ENCODE results near the gene ZNF462. TPM values are rescaled to one million over a fixed set of nuclear protein-coding genes. Genes with fewer than 3 reads are reported as not detected.

Gene ZNF462
- total RNA-seq, 1 experiment from 2014 or later = 34.5 TPM

DNA sequence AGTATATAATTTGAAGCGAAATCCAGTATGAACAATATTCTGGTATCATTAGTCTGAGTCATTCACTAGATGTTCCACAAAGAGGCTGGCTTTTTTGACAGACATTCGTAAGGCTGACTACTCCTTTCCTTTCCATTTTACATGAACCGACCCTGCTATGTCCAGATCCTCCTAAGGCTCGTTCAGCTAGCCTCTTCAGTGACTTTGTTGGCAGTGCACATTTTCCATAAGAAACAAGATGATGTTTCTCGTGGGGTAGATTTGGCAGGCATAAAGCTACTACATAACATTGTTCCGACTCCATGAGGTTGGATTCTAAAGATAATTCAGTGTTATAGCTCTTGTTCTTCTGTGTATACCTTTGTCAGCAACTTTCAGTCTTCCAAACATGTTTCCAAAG lies 49.0 kb downstream of the ZNF462 start:
- no peak for DNase-seq
- Mint-ChIP-seq H3K36me3 (ENCODE audit: insufficient read depth, unreplicated experiment) (peaks cover 3% of the 10 kb centered on the region), H3K9me3 (ENCODE audit: unreplicated experiment) (peaks cover 10% of the 10 kb centered on the region), H3K4me1 (ENCODE audit: low read depth, unreplicated experiment) (peaks cover 27% of the 10 kb centered on the region), H3K4me3 (ENCODE audit: unreplicated experiment) (no peak overlapping the region), H3K27ac (ENCODE audit: unreplicated experiment) (no peak overlapping the region), H3K27me3 (ENCODE audit: insufficient read depth, unreplicated experiment) (no peaks in the 10 kb centered on the region)
- Histone ChIP-seq H3K36me3 (ENCODE audit: control insufficient read depth, insufficient read depth, low read length) (no peaks in the 10 kb centered on the region), H3K27me3 (replicated peaks; ENCODE audit: control insufficient read depth, insufficient read depth, low read length) (no peaks in the 10 kb centered on the region), H3K4me3 (ENCODE audit: low read depth, low read length) (no peak overlapping the region), H3K4me1 (peaks cover 27% of the 10 kb centered on the region), H3K9me3 (peaks cover 4% of the 10 kb centered on the region; the same call in 1 of the 2 replicates)
- TF ChIP-seq, protein P1, sequence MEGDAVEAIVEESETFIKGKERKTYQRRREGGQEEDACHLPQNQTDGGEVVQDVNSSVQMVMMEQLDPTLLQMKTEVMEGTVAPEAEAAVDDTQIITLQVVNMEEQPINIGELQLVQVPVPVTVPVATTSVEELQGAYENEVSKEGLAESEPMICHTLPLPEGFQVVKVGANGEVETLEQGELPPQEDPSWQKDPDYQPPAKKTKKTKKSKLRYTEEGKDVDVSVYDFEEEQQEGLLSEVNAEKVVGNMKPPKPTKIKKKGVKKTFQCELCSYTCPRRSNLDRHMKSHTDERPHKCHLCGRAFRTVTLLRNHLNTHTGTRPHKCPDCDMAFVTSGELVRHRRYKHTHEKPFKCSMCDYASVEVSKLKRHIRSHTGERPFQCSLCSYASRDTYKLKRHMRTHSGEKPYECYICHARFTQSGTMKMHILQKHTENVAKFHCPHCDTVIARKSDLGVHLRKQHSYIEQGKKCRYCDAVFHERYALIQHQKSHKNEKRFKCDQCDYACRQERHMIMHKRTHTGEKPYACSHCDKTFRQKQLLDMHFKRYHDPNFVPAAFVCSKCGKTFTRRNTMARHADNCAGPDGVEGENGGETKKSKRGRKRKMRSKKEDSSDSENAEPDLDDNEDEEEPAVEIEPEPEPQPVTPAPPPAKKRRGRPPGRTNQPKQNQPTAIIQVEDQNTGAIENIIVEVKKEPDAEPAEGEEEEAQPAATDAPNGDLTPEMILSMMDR (IDR thresholded peaks at IDR 0.05; ENCODE audit: insufficient read depth in 1 of 2, low read depth in 1 of 2, low read length in 1 of 2, severe bottlenecking in 1 of 2, unreplicated experiment in 1 of 2) = no peak
- ChIA-PET CTCF (no interaction called here), POLR2A (no interaction called here)
- intact Hi-C loops (cut with micrococcal nuclease; ENCODE audit: unreplicated experiment) = no loop called here
- no TSS peak for BruUV-seq (replicated peaks)

DNA sequence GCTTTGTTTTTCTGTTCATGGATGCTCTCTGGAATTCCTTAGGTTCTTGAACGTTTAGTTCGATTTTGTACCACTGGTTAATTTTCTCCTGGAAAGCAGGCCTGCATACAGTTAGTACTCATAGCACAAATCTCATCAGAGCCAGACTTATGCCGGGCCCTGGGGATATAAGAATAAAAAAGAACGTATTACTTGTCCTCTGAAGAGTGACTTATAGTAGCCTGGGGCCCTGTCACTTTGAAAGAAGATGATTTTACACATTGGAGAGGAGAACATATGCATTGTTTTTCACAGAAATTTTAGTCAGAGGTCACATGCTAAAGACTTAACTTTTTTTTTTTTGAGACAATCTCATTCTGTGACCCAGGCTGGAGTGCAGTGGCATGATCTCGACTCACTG lies 50.3 kb downstream of the ZNF462 start:
- no peaks in the 10 kb centered on the region for H3K36me3 ChIP-seq (ENCODE audit: control insufficient read depth, insufficient read depth, low read length)
- TF ChIP-seq, protein P1 (IDR thresholded peaks at IDR 0.05; ENCODE audit: insufficient read depth in 1 of 2, low read depth in 1 of 2, low read length in 1 of 2, severe bottlenecking in 1 of 2, unreplicated experiment in 1 of 2) = no peak
- Mint-ChIP-seq H3K4me3 (ENCODE audit: unreplicated experiment) (no peak overlapping the region), H3K36me3 (ENCODE audit: insufficient read depth, unreplicated experiment) (peaks cover 7% of the 10 kb centered on the region), H3K27ac (ENCODE audit: unreplicated experiment) (no peak overlapping the region), H3K9me3 (ENCODE audit: unreplicated experiment) (peaks cover 10% of the 10 kb centered on the region), H3K4me1 (ENCODE audit: low read depth, unreplicated experiment) (peaks cover 33% of the 10 kb centered on the region), H3K27me3 (ENCODE audit: insufficient read depth, unreplicated experiment) (no peaks in the 10 kb centered on the region)
- no peaks in the 10 kb centered on the region for H3K27me3 ChIP-seq (replicated peaks; ENCODE audit: control insufficient read depth, insufficient read depth, low read length)
- H3K4me1 ChIP-seq = peaks cover 34% of the 10 kb centered on the region
- intact Hi-C loops (cut with micrococcal nuclease; ENCODE audit: unreplicated experiment) = no loop called here
- peaks cover 2% of the 10 kb centered on the region; the same call in 1 of the 2 replicates for H3K9me3 ChIP-seq
- POLR2A ChIA-PET = no interaction called here
- no peak overlapping the region for H3K4me3 ChIP-seq (ENCODE audit: low read depth, low read length)
- no TSS peak for BruUV-seq (replicated peaks)
- no peak for DNase-seq
- CTCF ChIA-PET = no interaction called here

DNA sequence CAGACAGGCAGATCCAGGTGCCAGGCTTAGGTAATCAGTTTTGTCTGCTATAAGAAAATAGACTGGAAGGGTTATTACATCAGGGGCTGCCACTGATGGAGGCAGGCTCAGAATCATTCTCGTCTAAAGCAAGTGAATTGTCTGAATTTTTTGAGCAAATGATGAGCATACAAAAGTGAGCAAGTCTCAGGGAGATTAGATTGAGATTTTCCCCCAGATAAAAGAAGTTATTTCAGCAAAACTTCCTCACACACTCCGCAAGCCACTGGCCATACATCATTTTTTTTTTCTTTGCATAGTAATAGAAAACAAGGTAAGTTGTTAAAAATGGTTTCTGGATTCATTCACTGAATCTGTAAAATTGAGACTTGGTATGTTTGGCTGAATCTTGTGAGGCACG lies 52.9 kb downstream of the ZNF462 start:
- peak overlapping the region; percentile 84 for H3K27ac Mint-ChIP-seq (ENCODE audit: unreplicated experiment)
- intact Hi-C loops (cut with micrococcal nuclease; ENCODE audit: unreplicated experiment) = no loop called here
- BruUV-seq (replicated peaks) = no TSS peak
- peaks cover 44% of the 10 kb centered on the region for H3K4me1 Mint-ChIP-seq (ENCODE audit: low read depth, unreplicated experiment)
- Histone ChIP-seq H3K4me3 (ENCODE audit: low read depth, low read length) (no peak overlapping the region), H3K4me1 (peaks cover 60% of the 10 kb centered on the region), H3K27me3 (replicated peaks; ENCODE audit: control insufficient read depth, insufficient read depth, low read length) (no peaks in the 10 kb centered on the region), H3K36me3 (ENCODE audit: control insufficient read depth, insufficient read depth, low read length) (no peaks in the 10 kb centered on the region), H3K9me3 (no peaks in the 10 kb centered on the region)
- peaks cover 21% of the 10 kb centered on the region for H3K36me3 Mint-ChIP-seq (ENCODE audit: insufficient read depth, unreplicated experiment)
- ChIA-PET CTCF (no interaction called here), POLR2A (no interaction called here)
- H3K9me3 Mint-ChIP-seq (ENCODE audit: unreplicated experiment) = peaks cover 10% of the 10 kb centered on the region
- no peak for DNase-seq
- TF ChIP-seq, protein P1 (IDR thresholded peaks at IDR 0.05; ENCODE audit: insufficient read depth in 1 of 2, low read depth in 1 of 2, low read length in 1 of 2, severe bottlenecking in 1 of 2, unreplicated experiment in 1 of 2) = no peak
- H3K4me3 Mint-ChIP-seq (ENCODE audit: unreplicated experiment) = peak overlapping the region; percentile 57
- no peaks in the 10 kb centered on the region for H3K27me3 Mint-ChIP-seq (ENCODE audit: insufficient read depth, unreplicated experiment)

All from Caco-2 (cell line).